ENCODE data around the gene PSMB11. TPM values are rescaled to one million over a fixed set of nuclear protein-coding genes. Genes with fewer than 3 reads are reported as not detected.

Gene PSMB11
- total and polyA plus RNA-seq, 7 donors: 0.03 to 0.51 TPM; not detected in 5

DNA sequence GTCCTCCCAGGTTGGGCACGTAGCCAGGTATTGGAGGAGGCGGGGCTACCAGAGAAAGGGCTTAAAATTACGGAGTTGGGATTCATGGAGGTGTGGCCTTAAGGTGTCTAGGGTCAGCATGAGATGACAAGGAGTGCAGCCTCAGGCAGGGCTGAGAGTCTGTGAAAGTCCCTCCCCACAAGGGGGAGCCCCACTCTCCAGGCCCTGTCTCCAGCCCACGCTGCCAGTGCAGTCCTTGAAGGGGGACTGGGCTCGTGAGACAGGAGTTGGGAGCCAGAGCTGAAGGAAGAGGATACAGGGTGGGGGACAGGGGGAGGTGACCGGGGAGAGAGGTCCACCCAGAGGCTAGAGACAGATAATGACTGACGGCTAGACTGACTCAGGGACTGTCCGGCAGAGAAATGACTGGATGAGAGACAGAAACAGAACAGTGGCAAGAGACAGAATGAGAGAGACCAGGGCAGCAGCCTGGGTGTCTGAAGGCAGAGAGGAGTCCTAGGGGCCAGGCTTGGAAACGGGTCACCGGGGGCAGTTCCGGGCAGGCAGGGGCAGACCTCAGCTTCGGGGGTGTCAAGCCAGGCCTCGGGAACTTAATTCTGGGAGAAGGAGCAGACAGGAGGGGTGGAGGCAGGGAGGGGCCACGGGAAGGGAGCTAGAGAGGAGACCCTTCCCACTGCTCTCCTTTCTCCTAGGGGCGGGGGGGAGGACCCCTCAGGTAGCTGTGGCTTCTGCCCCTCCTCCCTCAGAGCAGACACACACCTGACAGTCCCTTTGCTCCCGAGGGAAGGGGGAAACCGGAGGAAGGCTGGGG lies 14.3 kb downstream of the PSMB11 start:
- Histone ChIP-seq H3K27ac (no peak overlapping the region), H3K4me3 (peak overlapping the region; percentile 78)
- intact Hi-C loops (cut with DNase I): loop anchor here in 1 of 2 donors (5.0 kb wide), 1 partner anchor 499 kb away; no protein-coding TSS in a partner anchor

GRCh38 chr14:23056956-23057756 lies 15.1 kb downstream of the PSMB11 start, which contains the start of gene CDH24:
CDH24 (minus strand) TSS chr14:23057520; CDS start chr14:23055733, 1,787 bp downstream.
- peak; percentile 71 to 76 for DNase-seq
- WGBS, 3 donors: 4 to 8% (median 6%) methylated on average over 18 to 72 of the region's 73 CpGs

More for the DNA sequence above, 14.3 kb downstream of the PSMB11 start:
- Histone ChIP-seq H3K4me1 (peaks cover 2% of the 10 kb centered on the region), H3K36me3 (ENCODE audit: insufficient read depth in 1 of 2, low read depth in 1 of 2) (peaks cover 4 to 33% of the 10 kb centered on the region in 2 donors), H3K27me3 (ENCODE audit: insufficient read depth in 3 of 3, low read length in 2 of 3) (no peaks in the 10 kb centered on the region), H3K9me3 (no peaks in the 10 kb centered on the region)
- TF ChIP-seq, protein P1, sequence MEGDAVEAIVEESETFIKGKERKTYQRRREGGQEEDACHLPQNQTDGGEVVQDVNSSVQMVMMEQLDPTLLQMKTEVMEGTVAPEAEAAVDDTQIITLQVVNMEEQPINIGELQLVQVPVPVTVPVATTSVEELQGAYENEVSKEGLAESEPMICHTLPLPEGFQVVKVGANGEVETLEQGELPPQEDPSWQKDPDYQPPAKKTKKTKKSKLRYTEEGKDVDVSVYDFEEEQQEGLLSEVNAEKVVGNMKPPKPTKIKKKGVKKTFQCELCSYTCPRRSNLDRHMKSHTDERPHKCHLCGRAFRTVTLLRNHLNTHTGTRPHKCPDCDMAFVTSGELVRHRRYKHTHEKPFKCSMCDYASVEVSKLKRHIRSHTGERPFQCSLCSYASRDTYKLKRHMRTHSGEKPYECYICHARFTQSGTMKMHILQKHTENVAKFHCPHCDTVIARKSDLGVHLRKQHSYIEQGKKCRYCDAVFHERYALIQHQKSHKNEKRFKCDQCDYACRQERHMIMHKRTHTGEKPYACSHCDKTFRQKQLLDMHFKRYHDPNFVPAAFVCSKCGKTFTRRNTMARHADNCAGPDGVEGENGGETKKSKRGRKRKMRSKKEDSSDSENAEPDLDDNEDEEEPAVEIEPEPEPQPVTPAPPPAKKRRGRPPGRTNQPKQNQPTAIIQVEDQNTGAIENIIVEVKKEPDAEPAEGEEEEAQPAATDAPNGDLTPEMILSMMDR (IDR thresholded peaks at IDR 0.05): peak; percentile 65
- DNase-seq: peak; percentile 71 to 82
- peak; percentile 72 to 80 (median 75) for ATAC-seq
- 18 to 20% (median 19%) methylated on average over 16 to 17 of the region's 17 CpGs for WGBS, 3 donors

GRCh38 chr14:23057757-23058653 lies 16.0 kb downstream of the PSMB11 start:
- Histone ChIP-seq H3K9me3 (no peaks in the 10 kb centered on the region), H3K27me3 (ENCODE audit: insufficient read depth in 3 of 3, low read length in 2 of 3) (no peaks in the 10 kb centered on the region), H3K36me3 (ENCODE audit: insufficient read depth in 1 of 2, low read depth in 1 of 2) (peaks cover 12 to 49% of the 10 kb centered on the region in 2 donors), H3K4me3 (peak overlapping the region; percentile 78), H3K27ac (peak overlapping the region; percentile 32), H3K4me1 (peaks cover 12% of the 10 kb centered on the region)
- intact Hi-C loops (cut with DNase I): loop anchor here (1.0 to 5.0 kb wide), 3 partner anchors 71 to 501 kb away; no protein-coding TSS in a partner anchor
- DNase-seq (peak; percentile 81 to 92), ATAC-seq (peak; percentile 76 to 86 (median 82))
- WGBS, 3 donors: 1 to 2% (median 1%) methylated on average over 43 to 51 of the region's 51 CpGs
- TF ChIP-seq, protein P1 (IDR thresholded peaks at IDR 0.05): peak; percentile 93

More at GRCh38 chr14:23056956-23057756, 15.1 kb downstream of the PSMB11 start, which contains the start of gene CDH24:
- Histone ChIP-seq H3K36me3 (ENCODE audit: insufficient read depth in 1 of 2, low read depth in 1 of 2) (peaks cover 4 to 41% of the 10 kb centered on the region in 2 donors), H3K27me3 (ENCODE audit: insufficient read depth in 3 of 3, low read length in 2 of 3) (no peaks in the 10 kb centered on the region), H3K27ac (peak within 1 kb of the TSS; percentile 32), H3K4me3 (peak within 1 kb of the TSS; percentile 78), H3K9me3 (no peaks in the 10 kb centered on the region), H3K4me1 (peaks cover 7% of the 10 kb centered on the region)
- TF ChIP-seq, protein P1 (IDR thresholded peaks at IDR 0.05): no peak
- intact Hi-C loops (cut with DNase I): loop anchor here in 1 of 2 donors (5.0 kb wide), 1 partner anchor 500 kb away; no protein-coding TSS in a partner anchor
- ATAC-seq: peak in 2 of 4 donors; percentile 5 to 16
